PC-9 (cell line): ENCODE results near the gene SP100. TPM values are rescaled to one million over a fixed set of nuclear protein-coding genes. Genes with fewer than 3 reads are reported as not detected.
"Not testable (repeated sequence)": the region's sequence is repeated elsewhere in the genome, so short reads cannot be mapped to it uniquely, and the experiment has no call there.

Experiments used
- BruUV-seq: library from RNA; stranded (reverse); fragments of 400-500 nt; replicated peaks from 2 replicates; lab custom pipeline; 2021; lab: Mats Ljungman, UMichigan
- CTCF ChIA-PET: fragments of 300-600 bp; sonication (Branson Sonifier 250); formaldehyde crosslinking; loops from one replicate; lab custom pipeline; 2022; ENCODE audit warnings: antibody characterized with exemption; lab: Charles Lee
- POLR2A ChIA-PET: fragments of 300-600 bp; sonication (Branson Sonifier 250); formaldehyde crosslinking; loops from one replicate; lab custom pipeline; 2022; ENCODE audit warnings: antibody characterized with exemption; ENCODE audit not compliant: unreplicated experiment; lab: Charles Lee
- DNase-seq, 2 experiments: peaks; one replicate each; pipeline versions ENCODE4 v3.0.0 to v3.0.0-alpha.2; 2015 to 2022; ENCODE audit warnings: mixed read lengths in 1 of 2
- H2AFZ ChIP-seq: fragments of 200-600 bp; sonication (generic); 2 replicates; pipeline ENCODE4 v1.8.1; 2017; ENCODE audit warnings: antibody characterized with exemption
- H3F3A ChIP-seq: fragments of 200-600 bp; sonication (generic); 2 replicates; pipeline ENCODE4 v1.8.1; 2017; ENCODE audit warnings: antibody characterized with exemption, mild to moderate bottlenecking, low read depth; ENCODE audit not compliant: insufficient read depth
- H3K27ac ChIP-seq: fragments of 200-600 bp; sonication (generic); 2 replicates; pipeline ENCODE4 v1.6.1; 2016; ENCODE audit warnings: mixed run types
- H3K27me3 ChIP-seq: fragments of 200-600 bp; sonication (generic); 2 replicates; pipeline ENCODE4 v1.6.1; 2016; ENCODE audit warnings: low read depth, mixed run types; ENCODE audit not compliant: insufficient read depth
- H3K36me3 ChIP-seq: fragments of 200-600 bp; sonication (generic); 2 replicates; pipeline ENCODE4 v1.6.1; 2016; ENCODE audit warnings: low read depth, mixed run types
- H3K4me1 ChIP-seq: fragments of 200-600 bp; sonication (generic); replicated peaks from 2 replicates; pipeline ENCODE4 v1.6.1; 2016; ENCODE audit warnings: mixed run types; ENCODE audit not compliant: insufficient read depth
- H3K4me2 ChIP-seq: fragments of 200-600 bp; sonication (generic); 2 replicates; pipeline ENCODE4 v1.6.1; 2017; ENCODE audit warnings: mixed run types
- H3K4me3 ChIP-seq: fragments of 200-600 bp; sonication (generic); 2 replicates; pipeline ENCODE4 v1.6.1; 2016; ENCODE audit warnings: mixed run types
- H3K79me2 ChIP-seq: fragments of 200-600 bp; sonication (generic); 2 replicates; pipeline ENCODE4 v1.6.1; 2017; ENCODE audit warnings: low read depth, mixed run types
- H3K9me2 ChIP-seq: fragments of 200-600 bp; sonication (generic); 2 replicates; pipeline ENCODE4 v1.8.1; 2017; ENCODE audit warnings: mild to moderate bottlenecking; ENCODE audit not compliant: insufficient read depth
- H3K9me3 ChIP-seq: fragments of 200-600 bp; sonication (generic); 2 replicates; pipeline ENCODE4 v1.8.1; 2016; ENCODE audit warnings: low read depth; ENCODE audit not compliant: insufficient read depth
- H4K20me1 ChIP-seq: fragments of 200-600 bp; sonication (generic); 2 replicates; pipeline ENCODE4 v1.8.1; 2017; ENCODE audit not compliant: insufficient read depth
- EZH2 ChIP-seq: fragments of 200-600 bp; sonication (generic); IDR thresholded peaks from 2 replicates; pipeline ENCODE4 v1.8.0; 2017; ENCODE audit warnings: antibody characterized with exemption, low read depth
- intact Hi-C: fragments of 100-400 bp; cut with micrococcal nuclease; formaldehyde crosslinking; loops from one replicate; pipeline ENCODE4 v1.10.0; 2022; ENCODE audit not compliant: unreplicated experiment
- total RNA-seq: library from RNA; stranded (reverse); gene quantifications from 2 replicates; pipeline ENCODE4 v1.2.3, GENCODE V29; 2021
- TF ChIP-seq, protein P1 (sequence below): fragments of 200-600 bp; sonication (generic); conservative IDR thresholded peaks from 2 replicates; pipeline ENCODE4 v1.6.1; 2017; ENCODE audit warnings: mixed run types, antibody characterized with exemption, mild to moderate bottlenecking, moderate library complexity

The SP100 gene
- total RNA-seq, 1 experiment from 2014 or later, result 61.7 TPM

DNA sequence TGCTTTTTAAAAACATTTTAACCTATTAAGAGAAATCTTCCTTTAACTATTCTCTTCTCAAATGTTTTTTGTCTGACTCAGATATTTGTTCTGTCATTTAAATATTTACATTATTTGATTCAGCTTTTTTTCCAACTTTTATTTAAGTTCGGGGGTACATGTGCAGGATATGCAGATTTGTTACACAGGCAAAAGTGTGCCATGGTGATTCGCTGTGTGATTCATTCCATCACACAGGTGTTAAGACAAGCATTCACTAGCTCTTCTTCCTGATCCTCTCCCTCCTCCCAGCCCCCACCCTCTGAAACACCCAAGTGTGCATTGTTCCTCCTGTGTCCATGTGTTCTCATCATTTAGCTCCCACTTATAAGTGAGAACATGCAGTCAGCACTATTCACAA is 19.4 kb downstream of the SP100 start:
- Histone ChIP-seq H3K36me3 (no peaks in the 10 kb centered on the region), H3K4me1 (no peaks in the 10 kb centered on the region), H3K9me3 (peaks cover 7% of the 10 kb centered on the region), H4K20me1 (no peaks in the 10 kb centered on the region), H3K27me3 (no peaks in the 10 kb centered on the region), H3K4me2 (no peak overlapping the region), H3K4me3 (no peak overlapping the region), H3F3A (peaks cover 4% of the 10 kb centered on the region; the same call in 1 of the 2 replicates), H2AFZ (no peak overlapping the region), H3K79me2 (peaks cover 9% of the 10 kb centered on the region; the same call in 1 of the 2 replicates), H3K27ac (no peak overlapping the region), H3K9me2 (no peaks in the 10 kb centered on the region)
- POLR2A ChIA-PET, result no interaction called here
- BruUV-seq, result no TSS peak
- CTCF ChIA-PET, result no interaction called here
- TF ChIP-seq, protein P1, sequence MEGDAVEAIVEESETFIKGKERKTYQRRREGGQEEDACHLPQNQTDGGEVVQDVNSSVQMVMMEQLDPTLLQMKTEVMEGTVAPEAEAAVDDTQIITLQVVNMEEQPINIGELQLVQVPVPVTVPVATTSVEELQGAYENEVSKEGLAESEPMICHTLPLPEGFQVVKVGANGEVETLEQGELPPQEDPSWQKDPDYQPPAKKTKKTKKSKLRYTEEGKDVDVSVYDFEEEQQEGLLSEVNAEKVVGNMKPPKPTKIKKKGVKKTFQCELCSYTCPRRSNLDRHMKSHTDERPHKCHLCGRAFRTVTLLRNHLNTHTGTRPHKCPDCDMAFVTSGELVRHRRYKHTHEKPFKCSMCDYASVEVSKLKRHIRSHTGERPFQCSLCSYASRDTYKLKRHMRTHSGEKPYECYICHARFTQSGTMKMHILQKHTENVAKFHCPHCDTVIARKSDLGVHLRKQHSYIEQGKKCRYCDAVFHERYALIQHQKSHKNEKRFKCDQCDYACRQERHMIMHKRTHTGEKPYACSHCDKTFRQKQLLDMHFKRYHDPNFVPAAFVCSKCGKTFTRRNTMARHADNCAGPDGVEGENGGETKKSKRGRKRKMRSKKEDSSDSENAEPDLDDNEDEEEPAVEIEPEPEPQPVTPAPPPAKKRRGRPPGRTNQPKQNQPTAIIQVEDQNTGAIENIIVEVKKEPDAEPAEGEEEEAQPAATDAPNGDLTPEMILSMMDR, result no peak
- TF ChIP-seq EZH2, result no peak
- no peak for DNase-seq
- intact Hi-C loops, result no loop called here

DNA sequence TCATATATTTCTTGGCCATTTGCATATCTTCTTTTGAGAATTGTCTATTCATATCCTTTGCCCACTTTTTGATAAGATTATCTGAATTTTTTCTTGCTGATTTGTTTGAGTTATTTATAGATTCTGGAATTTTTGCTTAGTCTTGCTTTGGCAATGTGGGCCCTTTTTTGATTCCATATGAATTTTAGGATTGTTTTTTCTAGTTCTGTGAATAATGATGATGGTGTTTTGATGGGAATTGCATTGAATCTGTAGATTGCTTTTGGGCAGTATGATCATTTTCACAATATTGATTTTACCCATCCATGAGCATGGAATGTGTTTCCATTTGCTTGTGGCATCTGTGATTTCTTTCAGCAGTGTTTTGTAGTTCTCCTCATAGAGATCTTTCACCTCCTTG is 23.1 kb downstream of the SP100 start:
- POLR2A ChIA-PET, H3K36me3 ChIP-seq, BruUV-seq, CTCF ChIA-PET, H2AFZ ChIP-seq, H3K4me3 ChIP-seq, intact Hi-C loops, DNase-seq, H3F3A ChIP-seq, H3K27me3 ChIP-seq, H3K9me2 ChIP-seq, H3K79me2 ChIP-seq, H3K9me3 ChIP-seq, H4K20me1 ChIP-seq, H3K4me2 ChIP-seq, H3K27ac ChIP-seq, H3K4me1 ChIP-seq: not testable (repeated sequence)

DNA sequence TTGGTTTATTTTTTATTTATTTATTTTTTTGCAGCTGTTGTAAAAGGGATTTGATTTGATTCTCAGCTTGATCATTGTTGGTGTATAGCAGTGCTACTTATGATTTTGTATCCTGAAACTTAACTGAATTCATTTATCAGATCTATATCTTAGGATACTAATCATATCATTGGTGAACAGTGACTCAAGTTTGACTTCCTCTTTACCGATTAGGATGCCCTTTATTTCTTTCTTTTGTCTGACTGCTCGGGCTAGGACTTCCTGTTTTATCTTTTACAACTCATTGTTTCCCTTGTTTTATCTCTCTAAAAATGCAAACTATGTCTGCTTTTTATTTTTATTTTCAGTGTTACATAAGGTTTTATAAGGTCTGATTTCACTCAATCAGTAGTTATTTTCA is 23.6 kb downstream of the SP100 start:
- Histone ChIP-seq H3K27ac (no peak overlapping the region), H3K4me2 (no peak overlapping the region), H3K9me2 (no peaks in the 10 kb centered on the region), H3F3A (peaks cover 2% of the 10 kb centered on the region; the same call in 1 of the 2 replicates), H3K9me3 (peaks cover 7% of the 10 kb centered on the region), H3K4me3 (no peak overlapping the region), H3K27me3 (no peaks in the 10 kb centered on the region), H3K4me1 (no peaks in the 10 kb centered on the region), H4K20me1 (no peaks in the 10 kb centered on the region), H3K79me2 (no peaks in the 10 kb centered on the region), H2AFZ (no peak overlapping the region), H3K36me3 (no peaks in the 10 kb centered on the region)
- DNase-seq, result no peak
- POLR2A ChIA-PET, result no interaction called here
- TF ChIP-seq, protein P1, result no peak
- no peak for TF ChIP-seq EZH2
- no TSS peak for BruUV-seq
- intact Hi-C loops, result no loop called here
- CTCF ChIA-PET, result no interaction called here

DNA sequence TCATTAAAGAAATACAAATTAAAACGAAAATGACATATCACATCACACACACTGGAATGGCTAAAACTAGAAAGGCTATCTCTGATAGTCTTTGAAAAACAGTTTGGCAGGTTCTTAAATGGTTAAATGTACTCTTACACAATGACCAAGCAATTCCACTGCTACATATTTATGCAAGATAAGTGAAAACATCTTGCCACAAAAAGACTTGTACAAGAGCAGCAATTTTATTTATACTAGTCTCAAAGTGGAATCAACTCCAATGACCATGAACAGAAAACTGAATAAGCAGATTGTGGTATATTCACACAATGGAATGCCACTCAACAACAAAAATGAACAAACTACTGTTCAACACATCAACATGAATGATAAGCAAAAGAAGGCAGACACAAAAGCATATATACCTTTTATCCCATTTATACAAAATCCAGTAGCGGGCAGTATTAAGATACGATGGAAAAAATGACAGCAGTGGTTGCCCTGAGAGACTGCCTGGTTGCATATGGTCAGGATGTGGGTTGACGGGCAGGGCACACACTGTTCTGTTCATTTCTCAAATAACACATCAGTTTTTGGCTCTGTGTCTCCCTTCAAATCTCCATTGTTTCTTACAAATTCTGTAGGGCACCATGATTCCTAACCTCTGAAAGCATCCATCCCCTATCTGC is 25.4 kb downstream of the SP100 start:
- CTCF ChIA-PET, result no interaction called here
- H3K27ac ChIP-seq, result no peak overlapping the region

More for the DNA sequence above, 25.4 kb downstream of the SP100 start:
- no peak overlapping the region for H3K4me3 ChIP-seq
- no TSS peak for BruUV-seq
- no peaks in the 10 kb centered on the region for H3K79me2 ChIP-seq
- no peak overlapping the region for H2AFZ ChIP-seq
- no peaks in the 10 kb centered on the region for H3K27me3 ChIP-seq
- no peaks in the 10 kb centered on the region for H3F3A ChIP-seq
- no peaks in the 10 kb centered on the region for H3K4me1 ChIP-seq
- no peaks in the 10 kb centered on the region for H3K9me2 ChIP-seq
- peaks cover 5% of the 10 kb centered on the region for H3K9me3 ChIP-seq
- H3K36me3 ChIP-seq, result no peaks in the 10 kb centered on the region
- intact Hi-C loops, result no loop called here
- POLR2A ChIA-PET, result no interaction called here
- H3K4me2 ChIP-seq, result no peak overlapping the region
- TF ChIP-seq EZH2, result no peak
- TF ChIP-seq, protein P1, result no peak
- DNase-seq, result no peak
- H4K20me1 ChIP-seq, result no peaks in the 10 kb centered on the region
